ENCODE measurements around the gene ADCY4.

DNA sequence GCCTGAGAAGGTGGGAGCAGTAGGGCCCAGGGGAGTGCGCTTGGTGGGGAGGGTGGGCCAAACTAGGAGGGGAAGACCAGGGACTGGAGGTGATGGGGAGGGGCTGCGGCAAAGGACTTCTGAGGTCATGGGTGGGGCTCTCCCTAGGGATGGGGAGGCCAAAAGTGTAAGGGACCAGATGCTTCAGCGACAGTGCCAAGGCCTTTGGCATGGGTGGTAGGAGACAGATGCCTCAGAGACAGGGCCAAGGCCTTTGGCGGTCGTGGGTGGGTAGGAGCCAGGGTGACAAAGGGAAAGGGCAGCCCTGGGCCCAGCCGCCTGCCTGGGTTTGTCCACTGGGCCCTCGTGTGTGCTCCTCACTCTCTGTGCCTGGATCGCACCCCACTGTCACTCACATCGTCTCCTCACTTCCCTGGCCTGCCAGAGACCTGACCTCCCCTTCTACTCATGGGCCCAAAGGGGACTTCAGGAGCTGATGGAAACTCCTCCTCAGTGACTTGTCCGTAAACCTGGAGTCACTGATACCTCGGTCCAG, 50.3 kb downstream of the ADCY4 start:
- TF ChIP-seq CTCF (IDR thresholded peaks at IDR 0.05; ENCODE audit: insufficient read depth, low read length, poor library complexity, severe bottlenecking) (no peak), EZH2phosphoT487 (conservative IDR thresholded peaks at IDR 0.05; ENCODE audit: low read length) (no peak)
